Tibial artery (tissue), 4 donors: ENCODE data around the gene NUMB.

Experiments
- DNase-seq, 2 donors: peaks; one replicate each; pipeline ENCODE4 v3.0.0-alpha.2; 2019
- H3K27ac ChIP-seq, 2 donors: fragments of 200-600 bp; sonication (generic) in 1 of 2; 1 replicate in 1 of 2; 2 replicates in 1 of 2; pipeline ENCODE4 v1.5.1; 2018 to 2019; ENCODE audit warnings: mild to moderate bottlenecking in 1 of 2
- H3K27me3 ChIP-seq, 2 donors: fragments of 200-600 bp; sonication (generic) in 1 of 2; one replicate each; pipeline versions ENCODE4 v1.5.1 to v1.6.0; 2016 to 2019
- H3K36me3 ChIP-seq, 3 donors: fragments of 200-600 bp; sonication (generic) in 2 of 3; one replicate each; pipeline ENCODE4 v1.5.1; 2016 to 2019; ENCODE audit warnings: mild to moderate bottlenecking in 2 of 3
- H3K4me1 ChIP-seq, 4 donors: fragments of 200-600 bp; sonication (generic) in 2 of 4; 1 replicate in 3 of 4; 2 replicates in 1 of 4; pipeline ENCODE4 v1.5.1; 2016 to 2019
- H3K4me3 ChIP-seq, 2 donors: fragments of 200-600 bp; sonication (generic) in 1 of 2; 1 replicate in 1 of 2; 2 replicates in 1 of 2; pipeline ENCODE4 v1.5.1; 2018 to 2019; ENCODE audit warnings: mild to moderate bottlenecking in 2 of 2
- H3K9me3 ChIP-seq, 3 donors: fragments of 200-600 bp; sonication (generic) in 1 of 3; one replicate each; pipeline ENCODE4 v1.5.1; 2016 to 2019
- CTCF ChIP-seq, 2 experiments: fragments of 200-600 bp in 1 of 2; fragments of 450-650 bp in 1 of 2; IDR thresholded peaks; one replicate each; pipeline ENCODE4 v1.5.1; 2017 to 2019; ENCODE audit warnings: antibody characterized with exemption in 2 of 2, mild to moderate bottlenecking in 1 of 2, moderate library complexity in 1 of 2
- intact Hi-C: fragments of 100-400 bp; cut with DNase I; formaldehyde crosslinking; loops from one replicate; pipeline ENCODE4 v1.15.0; 2023; ENCODE audit warnings: low total_unique reads

The NUMB gene

GRCh38 chr14:73403181-73403752, 55.1 kb downstream of the NUMB start:
- H3K4me3 ChIP-seq: no peak overlapping the region
- DNase-seq: no peak
- TF ChIP-seq CTCF (IDR thresholded peaks at IDR 0.05): no peak
- peaks cover 0 to 14% (median 4%) of the 10 kb centered on the region in 3 donors for H3K36me3 ChIP-seq
- H3K27me3 ChIP-seq: no peaks in the 10 kb centered on the region
- H3K27ac ChIP-seq: no peak overlapping the region
- H3K4me1 ChIP-seq: peaks cover 0 to 14% (median 1%) of the 10 kb centered on the region in 4 donors
- no peaks in the 10 kb centered on the region for H3K9me3 ChIP-seq
- intact Hi-C loops: no loop called here

- intact Hi-C loops: no loop called here
- no peak for TF ChIP-seq CTCF (IDR thresholded peaks at IDR 0.05)
- Histone ChIP-seq H3K36me3 (peaks cover 0 to 9% (median 4%) of the 10 kb centered on the region in 3 donors), H3K4me1 (peaks cover 0 to 14% (median 1%) of the 10 kb centered on the region in 4 donors), H3K4me3 (no peak overlapping the region), H3K9me3 (no peaks in the 10 kb centered on the region), H3K27ac (no peak overlapping the region), H3K27me3 (no peaks in the 10 kb centered on the region)
- no peak for DNase-seq
These were observed 55.8 kb downstream of the NUMB start for GRCh38 chr14:73402579-73402978.

GRCh38 chr14:73397810-73398209, 60.5 kb downstream of the NUMB start:
- TF ChIP-seq CTCF (IDR thresholded peaks at IDR 0.05): no peak
- Histone ChIP-seq H3K9me3 (no peaks in the 10 kb centered on the region), H3K27ac (no peak overlapping the region), H3K4me1 (peaks cover 0 to 11% (median 1%) of the 10 kb centered on the region in 4 donors), H3K36me3 (no peaks in the 10 kb centered on the region), H3K4me3 (no peak overlapping the region), H3K27me3 (no peaks in the 10 kb centered on the region)
- intact Hi-C loops: no loop called here
- DNase-seq: no peak

GRCh38 chr14:73394317-73394716, 64.0 kb downstream of the NUMB start:
- no peak for DNase-seq

GRCh38 chr14:73393375-73393774, 65.0 kb downstream of the NUMB start:
- Histone ChIP-seq H3K9me3 (no peaks in the 10 kb centered on the region), H3K27ac (no peak overlapping the region), H3K36me3 (no peaks in the 10 kb centered on the region), H3K4me3 (no peak overlapping the region), H3K27me3 (no peaks in the 10 kb centered on the region), H3K4me1 (no peaks in the 10 kb centered on the region)
- intact Hi-C loops: no loop called here
- no peak for TF ChIP-seq CTCF (IDR thresholded peaks at IDR 0.05)
- DNase-seq: no peak

More at GRCh38 chr14:73394317-73394716, 64.0 kb downstream of the NUMB start:
- Histone ChIP-seq H3K4me1 (no peaks in the 10 kb centered on the region), H3K9me3 (no peaks in the 10 kb centered on the region), H3K27me3 (no peaks in the 10 kb centered on the region), H3K4me3 (no peak overlapping the region), H3K36me3 (no peaks in the 10 kb centered on the region), H3K27ac (no peak overlapping the region)
- no peak for TF ChIP-seq CTCF (IDR thresholded peaks at IDR 0.05)
- intact Hi-C loops: no loop called here
